Right ventricle myocardium superior (tissue), 1 donor: ENCODE measurements around the gene SSBP2. TPM values are rescaled to one million over a fixed set of nuclear protein-coding genes. Genes with fewer than 3 reads are reported as not detected.
A peak's percentile ranks its signal among the peaks of the same experiment; 100 is the strongest.
"Not testable (repeated sequence)": the region's sequence is repeated elsewhere in the genome, so short reads cannot be mapped to it uniquely, and the experiment has no call there.

Experiments
- ATAC-seq: fragments of 200-7000 bp; cut with Tn5 transposase; one replicate; pipeline ENCODE4 v1.9.1; 2020; ENCODE audit warnings: mild to moderate bottlenecking; ENCODE audit not compliant: poor library complexity
- DNase-seq: peaks from one replicate; pipeline ENCODE4 v3.0.0-alpha.2; 2020
- intact Hi-C: fragments of 100-400 bp; cut with DNase I; formaldehyde crosslinking; loops from one replicate; pipeline ENCODE4 v1.11.2; 2022
- total RNA-seq: library from RNA; stranded (reverse); fragmentation: NEBNext Ultra II Directional; extraction: Animal tissue kit (Norgen Biotek cat#: 25700); gene quantifications from one replicate; pipeline ENCODE4 v1.2.1, GENCODE V29; 2021
- donor health status: DM: no; HTN: yes; CAD: no; lungs with severe emphysema.

Gene SSBP2
- total RNA-seq, 1 donor from 2014 or later = 46.9 TPM

- no peak for DNase-seq
- intact Hi-C loops = loop anchor here (10.0 kb wide), 1 partner anchor 736 kb away; no protein-coding TSS in a partner anchor
- no peak for ATAC-seq
Measured at GRCh38 chr5:81428446-81428845, 322.5 kb downstream of the SSBP2 start.

- no peak for DNase-seq
- intact Hi-C loops = loop anchor here (10.0 kb wide), 1 partner anchor 737 kb away; no protein-coding TSS in a partner anchor
- ATAC-seq = no peak
Measured at GRCh38 chr5:81427566-81427965, 323.3 kb downstream of the SSBP2 start.

GRCh38 chr5:81426359-81427030 lies 324.4 kb downstream of the SSBP2 start:
- ATAC-seq (peak; percentile 12), DNase-seq (no peak)
- intact Hi-C loops = loop anchor here (10.0 kb wide), 1 partner anchor 738 kb away; no protein-coding TSS in a partner anchor

- peak; percentile 76 for ATAC-seq
Measured at GRCh38 chr5:81425569-81425968, 325.3 kb downstream of the SSBP2 start.

GRCh38 chr5:81424728-81425127 lies 326.2 kb downstream of the SSBP2 start:
- intact Hi-C loops = loop anchor here (10.0 kb wide), 1 partner anchor 740 kb away; no protein-coding TSS in a partner anchor
- ATAC-seq (peak; percentile 54), DNase-seq (no peak)

More at GRCh38 chr5:81425569-81425968, 325.3 kb downstream of the SSBP2 start:
- DNase-seq = no peak
- intact Hi-C loops = loop anchor here (10.0 kb wide), 1 partner anchor 739 kb away; no protein-coding TSS in a partner anchor

GRCh38 chr5:81422671-81423070 lies 328.2 kb downstream of the SSBP2 start:
- ATAC-seq (no peak), DNase-seq (no peak)
- intact Hi-C loops = loop anchor here (10.0 kb wide), 1 partner anchor 742 kb away; no protein-coding TSS in a partner anchor

- DNase-seq (no peak), ATAC-seq (no peak)
- intact Hi-C loops = loop anchor here (10.0 kb wide), 1 partner anchor 745 kb away; no protein-coding TSS in a partner anchor
Measured at GRCh38 chr5:81420039-81420667, 330.7 kb downstream of the SSBP2 start.

GRCh38 chr5:81418606-81419005 lies 332.3 kb downstream of the SSBP2 start:
- ATAC-seq = no peak
- DNase-seq = no peak
- intact Hi-C loops = no loop called here

GRCh38 chr5:81417052-81417451 lies 333.8 kb downstream of the SSBP2 start:
- intact Hi-C loops = no loop called here

GRCh38 chr5:81409896-81410295 lies 341.0 kb downstream of the SSBP2 start:
- ATAC-seq (no peak), DNase-seq (no peak)
- intact Hi-C loops = no loop called here

More at GRCh38 chr5:81417052-81417451, 333.8 kb downstream of the SSBP2 start:
- DNase-seq = no peak
- ATAC-seq = no peak

GRCh38 chr5:81409361-81409760 lies 341.5 kb downstream of the SSBP2 start:
- ATAC-seq = no peak
- no peak for DNase-seq
- intact Hi-C loops = no loop called here

GRCh38 chr5:81408496-81408895 lies 342.4 kb downstream of the SSBP2 start:
- intact Hi-C loops = no loop called here
- DNase-seq = no peak
- no peak for ATAC-seq

GRCh38 chr5:81407811-81408210 lies 343.1 kb downstream of the SSBP2 start:
- ATAC-seq, DNase-seq, intact Hi-C loops: not testable (repeated sequence)

- intact Hi-C loops = no loop called here
- ATAC-seq = no peak
Measured at GRCh38 chr5:81405126-81405891, 345.6 kb downstream of the SSBP2 start.

GRCh38 chr5:81402192-81402930 lies 348.5 kb downstream of the SSBP2 start:
- DNase-seq = no peak
- intact Hi-C loops = no loop called here
- ATAC-seq = no peak

More at GRCh38 chr5:81405126-81405891, 345.6 kb downstream of the SSBP2 start:
- DNase-seq = no peak

- DNase-seq (no peak), ATAC-seq (no peak)
- intact Hi-C loops = no loop called here
Measured at GRCh38 chr5:81401266-81401665, 349.6 kb downstream of the SSBP2 start.

GRCh38 chr5:81400375-81400774 lies 350.5 kb downstream of the SSBP2 start:
- ATAC-seq = no peak
- intact Hi-C loops = no loop called here

GRCh38 chr5:81398741-81399140 lies 352.2 kb downstream of the SSBP2 start:
- intact Hi-C loops = no loop called here
- DNase-seq (no peak), ATAC-seq (no peak)

More at GRCh38 chr5:81400375-81400774, 350.5 kb downstream of the SSBP2 start:
- no peak for DNase-seq
